Cardiac atrium fibroblast (primary cell): ENCODE data around the gene NSD1. TPM values are rescaled to one million over a fixed set of nuclear protein-coding genes. Genes with fewer than 3 reads are reported as not detected.

Source experiments
- total RNA-seq: library from RNA; depleted of rRNA; stranded (reverse); fragments of >200 nt; gene quantifications from 2 replicates; pipeline ENCODE4 v1.2.3, GENCODE V29; 2015

Gene NSD1
- total RNA-seq, result 11.6 and 17.2 TPM in 2 replicates

GRCh38 chr5:177133096-177133852, at the start of gene NSD1:
Gene NSD1 (plus strand): TSS chr5:177133773. CDS start chr5:177135104, 1,331 bp downstream.

DNA sequence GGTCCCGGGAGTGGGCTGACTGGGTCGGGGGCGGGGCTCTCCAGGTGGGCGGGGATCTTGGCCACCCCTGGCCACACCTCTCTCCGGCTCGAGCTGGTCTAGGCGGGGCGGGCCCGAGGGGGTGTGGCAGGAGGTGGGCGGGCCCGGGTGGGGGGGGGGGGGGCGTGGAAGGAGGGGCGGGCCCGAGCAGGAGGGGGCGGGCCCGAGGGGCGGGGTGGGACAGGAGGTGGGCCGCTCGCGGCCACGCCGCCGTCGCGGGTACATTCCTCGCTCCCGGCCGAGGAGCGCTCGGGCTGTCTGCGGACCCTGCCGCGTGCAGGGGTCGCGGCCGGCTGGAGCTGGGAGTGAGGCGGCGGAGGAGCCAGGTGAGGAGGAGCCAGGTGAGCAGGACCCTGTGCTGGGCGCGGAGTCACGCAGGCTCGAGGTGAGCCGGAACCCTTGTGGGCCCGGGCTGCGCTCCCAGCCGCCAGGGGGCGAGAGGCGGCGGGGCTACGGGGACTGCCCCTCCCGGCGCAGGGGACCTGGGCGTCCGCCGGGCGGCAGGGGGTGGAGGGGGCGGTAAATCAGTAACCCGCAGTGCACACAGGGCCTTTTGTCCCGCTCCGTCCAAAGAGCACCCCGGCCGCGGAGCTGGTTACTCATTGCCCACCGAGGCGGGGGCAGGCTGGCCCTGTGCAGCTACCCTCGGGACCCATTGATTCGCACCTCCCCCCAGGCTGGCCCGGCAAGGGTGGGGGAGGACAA, 46.7 kb upstream of the NSD1 start, which contains the start of gene FGFR4:
FGFR4 (plus strand) TSS at position 262 of the 744 bp plus-strand sequence. CDS start 2,688 bp downstream, outside the sequence.

DNA sequence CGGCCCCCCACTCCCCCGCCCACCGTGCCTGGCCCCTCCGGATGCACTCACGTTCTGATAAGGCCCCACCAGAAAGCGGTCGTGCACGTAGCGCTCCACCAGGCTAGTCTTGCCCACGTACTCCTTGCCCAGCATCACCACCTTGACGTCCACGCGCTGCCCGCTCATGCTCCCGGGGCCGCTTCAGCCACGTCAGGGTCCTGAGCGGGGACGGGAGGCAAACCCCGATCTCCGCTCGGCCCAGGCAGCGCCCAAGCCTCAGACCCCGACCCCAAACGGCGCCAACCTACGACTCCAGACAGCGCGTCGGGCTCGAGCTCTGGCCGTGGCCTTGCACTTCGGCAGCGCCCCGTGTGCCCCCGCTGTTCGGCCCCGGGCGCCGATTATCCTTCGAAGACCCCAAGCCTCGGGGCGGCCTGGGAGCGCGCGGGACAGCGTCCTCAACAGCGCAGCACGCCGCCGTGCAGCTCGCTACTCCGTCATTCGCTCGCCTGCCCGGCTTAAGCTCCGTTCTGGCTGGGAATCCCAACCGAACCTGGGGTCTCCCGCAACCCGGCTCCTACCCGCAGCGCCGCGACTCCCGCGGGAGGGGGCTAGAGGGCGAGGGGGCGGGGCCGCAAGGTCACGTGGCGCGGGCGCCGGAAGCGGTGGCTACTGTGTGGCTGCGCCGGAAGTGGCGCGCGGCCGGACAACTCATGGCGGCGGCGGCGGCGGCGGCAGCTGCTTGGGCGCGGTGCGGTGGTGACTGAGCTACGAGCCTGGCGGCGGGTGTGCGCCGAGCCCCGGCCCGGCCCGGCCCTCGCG, 169.8 kb downstream of the NSD1 start, which contains the start of the genes PRELID1 and RAB24:
PRELID1 (plus strand) TSS at position 679 of the 804 bp plus-strand sequence. CDS start 187 bp downstream, outside the sequence.
RAB24 (minus strand) TSS at position 599 of the 804 bp plus-strand sequence; CDS start at position 168, 431 bp downstream.

GRCh38 chr5:177311723-177312648, 178.4 kb downstream of the NSD1 start, which contains the start of gene MXD3:
Gene MXD3 (minus strand): TSS chr5:177311898. CDS start chr5:177311830, 68 bp downstream.

Other genes starting within 250 kb of the NSD1 start
- 0.65 TPM in 1 of 2 replicates, not detected in the other for gene HK3, start 234.4 kb upstream of the NSD1 start, total RNA-seq
- 24.9 and 27.4 TPM in 2 replicates for gene UIMC1, start 127.0 kb upstream of the NSD1 start, total RNA-seq
- 10.7 and 19.9 TPM in 2 replicates for gene ZNF346, start 111.1 kb upstream of the NSD1 start, total RNA-seq
- 16.4 and 19.8 TPM in 2 replicates for gene FGFR4, start 46.9 kb upstream of the NSD1 start, total RNA-seq
- 31.3 and 35.7 TPM in 2 replicates for gene RAB24, start 169.9 kb downstream of the NSD1 start, total RNA-seq
- 111 and 122 TPM in 2 replicates for gene PRELID1, start 170.0 kb downstream of the NSD1 start, total RNA-seq
- 7.9 and 12.3 TPM in 2 replicates for gene MXD3, start 178.1 kb downstream of the NSD1 start, total RNA-seq
- 328 and 333 TPM in 2 replicates for gene LMAN2, start 217.9 kb downstream of the NSD1 start, total RNA-seq
- 1.4 and 4.9 TPM in 2 replicates for gene RGS14, start 224.2 kb downstream of the NSD1 start, total RNA-seq